GM21529 (cell line): ENCODE measurements around the gene GNG5.
"Not testable (repeated sequence)": the region's sequence is repeated elsewhere in the genome, so short reads cannot be mapped to it uniquely, and the experiment has no call there.

Experiments
- ATAC-seq: cut with Tn5 transposase; IDR thresholded peaks from one replicate; pipeline ENCODE4 v1.9.1; 2021; ENCODE audit not compliant: unreplicated experiment

The GNG5 gene

DNA sequence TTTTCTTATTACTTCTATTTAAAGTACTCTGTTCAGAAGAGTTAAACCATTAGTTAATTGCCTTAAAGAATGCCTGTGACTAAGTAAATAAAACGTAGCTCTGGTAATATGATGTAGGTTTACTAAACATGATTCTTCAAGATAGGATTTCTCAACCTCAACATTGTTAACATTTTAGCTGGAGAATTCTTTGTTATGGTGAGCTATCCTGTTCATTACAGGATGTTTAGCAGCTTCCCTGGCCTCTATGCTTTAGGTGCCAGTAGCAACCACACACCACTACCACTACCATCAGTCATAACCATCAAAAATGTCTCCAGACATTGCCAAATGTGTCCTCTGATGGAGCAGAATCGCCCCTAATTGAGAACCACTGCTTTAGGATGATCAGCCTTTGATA lies 16.6 kb downstream of the GNG5 start:
- no peak for ATAC-seq

DNA sequence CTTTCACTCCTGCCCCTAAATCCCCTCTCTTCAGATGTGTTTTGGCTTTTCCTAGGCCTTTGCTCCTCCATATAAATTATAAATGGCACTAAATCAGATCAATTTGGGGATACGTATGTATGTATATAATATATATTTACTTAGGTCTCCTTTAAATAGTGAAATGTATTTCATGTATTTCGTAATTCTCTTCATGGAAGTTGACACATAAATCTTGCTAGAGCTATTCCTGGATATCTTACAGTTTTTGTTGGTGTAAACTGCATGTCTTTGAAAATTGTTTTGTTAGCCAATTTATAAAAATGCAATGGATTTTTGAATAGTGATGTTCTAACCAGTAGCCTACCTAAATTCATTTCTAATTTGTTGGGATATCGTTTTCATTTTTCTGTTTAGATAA lies 18.3 kb downstream of the GNG5 start:
- no peak for ATAC-seq

DNA sequence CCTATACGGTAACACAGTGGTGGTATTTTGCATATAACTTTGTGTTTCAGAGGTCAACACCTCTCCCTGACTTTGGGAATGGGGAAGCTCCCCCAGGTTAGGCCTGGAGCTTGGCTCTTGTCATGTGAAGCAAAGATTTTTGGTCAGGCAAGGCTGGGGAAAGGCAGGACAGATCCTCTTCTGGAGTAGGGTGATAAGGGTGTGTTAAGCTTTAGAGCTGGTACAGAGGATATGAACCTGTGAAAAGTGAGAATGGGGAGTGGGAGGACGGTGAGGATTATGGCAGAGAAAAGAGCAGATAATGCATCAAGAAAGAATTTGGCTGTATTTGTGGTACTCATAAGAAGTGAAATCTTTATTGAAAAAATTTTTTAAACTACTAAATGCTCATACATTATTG lies 25.1 kb downstream of the GNG5 start:
- ATAC-seq = no peak

DNA sequence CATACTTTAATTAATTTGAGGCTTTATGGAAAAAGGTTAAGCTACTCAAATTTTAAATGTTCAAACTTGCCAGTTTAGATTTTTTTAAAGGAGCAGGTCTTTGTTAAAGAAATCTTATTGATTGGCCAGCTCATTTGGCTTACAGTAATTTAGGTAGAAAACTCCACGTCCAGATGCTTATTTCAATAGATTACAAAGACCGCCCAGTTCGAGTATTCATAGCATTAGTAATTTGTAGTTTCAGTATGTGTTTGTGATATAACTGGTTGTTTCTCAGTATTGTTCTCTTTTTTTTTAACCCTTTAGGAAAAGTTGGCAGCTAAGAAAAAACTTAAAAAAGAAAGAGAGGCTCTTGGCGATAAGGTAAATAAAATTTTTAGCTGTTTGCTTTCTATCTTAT lies 25.7 kb downstream of the GNG5 start:
- ATAC-seq = peak; percentile 31

DNA sequence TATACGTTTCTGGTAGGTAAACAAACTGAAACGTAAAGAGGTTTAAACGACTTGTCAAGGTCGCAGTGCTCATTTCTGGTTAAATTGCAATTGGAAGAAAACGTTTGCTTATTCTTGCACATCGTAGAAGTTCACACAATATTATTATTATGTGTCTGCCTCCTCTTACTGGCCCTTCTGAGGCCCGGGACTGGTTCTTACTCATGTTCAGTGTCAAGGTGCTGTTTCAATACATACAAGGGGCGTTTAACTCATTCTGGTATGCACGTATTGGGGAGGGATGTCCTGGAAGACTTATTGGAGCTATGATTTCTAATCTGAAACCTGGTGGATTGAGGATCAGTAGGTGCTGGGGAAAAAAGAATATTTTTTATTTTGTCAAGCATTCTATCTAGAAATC lies 26.4 kb downstream of the GNG5 start:
- peak; percentile 27 for ATAC-seq

DNA sequence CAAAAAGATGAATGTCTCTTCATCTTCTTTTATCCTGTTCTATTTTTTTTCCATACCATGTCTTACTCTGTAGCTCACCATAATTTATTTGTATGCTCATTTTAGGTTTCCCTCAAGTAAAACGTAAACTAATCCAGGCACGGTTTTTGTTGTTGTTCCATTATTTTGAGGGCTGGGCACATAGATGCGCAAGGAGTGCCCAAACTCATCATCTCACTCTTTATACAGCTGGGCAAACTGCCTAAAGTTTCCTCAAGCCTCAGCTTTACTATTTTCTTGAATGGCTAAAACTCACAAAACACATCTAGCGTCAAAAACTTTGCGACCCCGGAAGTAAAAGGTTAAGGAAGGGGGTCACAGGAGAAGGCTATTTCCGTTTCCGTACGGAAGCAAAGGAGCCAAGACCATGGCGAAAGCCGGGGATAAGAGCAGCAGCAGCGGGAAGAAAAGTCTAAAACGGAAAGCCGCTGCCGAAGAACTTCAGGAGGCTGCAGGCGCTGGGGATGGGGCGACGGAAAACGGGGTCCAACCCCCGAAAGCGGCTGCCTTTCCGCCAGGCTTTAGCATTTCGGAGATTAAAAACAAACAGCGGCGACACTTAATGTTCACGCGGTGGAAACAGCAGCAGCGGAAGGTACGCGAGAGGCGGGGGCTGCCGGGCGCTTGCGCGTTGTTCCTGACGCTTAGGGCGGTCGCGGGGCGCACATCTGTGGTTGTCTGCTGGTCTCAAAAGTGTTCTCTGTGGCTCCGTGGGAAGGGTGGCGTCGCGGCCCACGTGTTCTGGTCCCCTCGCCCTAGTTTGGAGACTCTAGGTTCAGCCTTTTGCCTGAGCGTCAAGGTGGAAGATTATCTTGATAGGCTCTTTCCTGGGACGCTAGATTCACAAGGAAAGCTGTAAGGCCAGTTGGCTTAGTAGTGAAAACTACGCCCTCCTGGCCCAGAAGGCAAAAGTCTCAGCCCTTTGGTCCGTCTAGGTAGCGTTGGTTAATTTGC lies 27.2 kb downstream of the GNG5 start, which contains the start of gene RPF1:
Gene RPF1 (plus strand): TSS at position 391 of the 993 bp plus-strand sequence. CDS start 16 bp downstream, at position 407.
- ATAC-seq = peak; percentile 94

DNA sequence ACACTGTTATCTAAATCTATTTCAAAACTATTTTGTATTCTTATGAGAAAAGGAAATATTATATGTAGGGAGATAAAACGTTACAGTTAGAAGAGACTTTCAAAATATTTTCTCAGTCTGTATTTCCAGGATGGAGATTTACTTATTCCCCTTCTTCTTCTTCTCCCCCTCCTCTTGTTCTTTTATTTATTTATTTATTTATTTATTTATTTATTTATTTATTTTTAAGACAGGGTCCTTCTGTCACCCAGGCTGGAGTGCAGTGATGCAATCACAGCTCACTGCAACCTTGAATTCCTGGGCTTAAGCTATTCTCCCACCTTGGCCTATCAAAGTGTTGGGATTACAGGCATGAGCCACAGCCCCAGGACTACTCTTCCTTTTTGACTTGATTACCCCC lies 30.2 kb downstream of the GNG5 start:
- ATAC-seq = no peak

DNA sequence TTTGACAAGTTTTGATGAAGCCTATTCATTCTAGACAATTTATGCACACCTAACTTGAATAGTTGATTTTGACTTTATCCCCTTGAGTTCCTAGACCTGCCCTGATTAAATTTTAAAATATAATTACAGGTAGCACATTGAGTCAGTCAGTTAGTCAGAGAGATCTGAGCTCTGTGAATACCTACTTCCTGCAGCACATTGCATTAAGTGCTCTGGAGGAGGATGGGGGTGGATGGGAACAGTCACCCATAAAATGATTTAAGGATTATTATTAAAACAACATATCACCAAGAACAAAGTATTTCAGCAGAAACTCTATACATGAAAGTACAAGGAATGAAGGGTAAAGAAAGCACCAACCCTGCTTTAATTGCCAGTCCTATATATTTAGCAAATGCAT lies 39.1 kb downstream of the GNG5 start:
- no peak for ATAC-seq

DNA sequence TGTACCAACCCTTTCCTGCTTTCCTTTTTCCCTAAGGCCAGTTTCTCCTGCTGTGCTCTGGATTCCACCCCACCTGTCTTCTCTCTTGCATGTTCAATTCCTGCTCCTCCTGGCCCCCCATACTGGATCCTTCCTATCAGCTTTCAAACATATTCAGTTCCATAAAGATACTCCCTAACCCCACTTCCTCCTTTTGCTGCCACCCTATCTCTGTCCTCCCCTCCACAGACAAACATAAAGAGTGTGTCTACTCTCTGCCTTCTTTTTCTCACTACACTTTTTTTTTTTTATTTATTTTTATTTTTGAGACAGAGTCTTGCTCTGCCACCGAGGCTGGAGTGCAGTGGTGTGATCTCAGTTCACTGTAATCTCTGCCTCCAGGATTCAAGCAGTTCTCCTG lies 44.3 kb downstream of the GNG5 start:
- ATAC-seq = no peak

DNA sequence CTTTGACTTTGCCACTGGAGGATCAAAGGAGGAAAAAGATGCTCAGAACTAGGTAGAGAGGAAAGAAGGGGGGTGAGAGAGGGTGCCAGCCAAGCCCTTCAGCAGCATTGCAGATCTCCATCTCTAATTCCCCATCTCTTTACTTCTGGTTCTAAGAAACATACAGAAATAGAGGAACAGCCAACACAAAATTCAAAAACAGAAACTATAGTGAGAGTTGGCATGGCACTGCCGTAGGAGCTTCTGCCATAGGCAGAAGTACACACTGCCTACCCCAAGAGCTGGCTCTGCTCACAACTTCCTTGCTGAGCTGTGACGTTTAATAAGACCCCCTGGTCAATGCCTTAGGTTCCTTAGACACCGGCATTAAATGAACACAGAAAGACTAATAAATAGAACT lies 53.9 kb downstream of the GNG5 start:
- no peak for ATAC-seq

DNA sequence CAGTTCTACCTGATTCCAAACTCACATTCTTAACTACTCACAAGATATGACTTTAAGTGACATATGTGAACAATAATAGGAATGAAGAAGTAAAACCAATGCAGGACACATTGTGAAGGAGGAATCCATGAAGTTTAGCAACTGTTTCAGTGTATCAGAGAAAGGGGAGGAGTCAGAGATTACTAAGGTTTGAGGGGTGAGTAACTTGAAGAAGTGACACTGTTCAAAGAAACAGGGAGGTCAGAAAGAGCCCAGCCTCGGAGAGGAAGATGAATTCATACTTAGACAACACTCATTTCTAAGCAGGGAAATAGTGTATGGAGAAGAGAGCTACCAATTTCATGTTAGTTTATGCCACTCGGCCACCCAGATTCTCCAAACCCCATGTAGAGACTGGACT lies 55.5 kb downstream of the GNG5 start:
- no peak for ATAC-seq

DNA sequence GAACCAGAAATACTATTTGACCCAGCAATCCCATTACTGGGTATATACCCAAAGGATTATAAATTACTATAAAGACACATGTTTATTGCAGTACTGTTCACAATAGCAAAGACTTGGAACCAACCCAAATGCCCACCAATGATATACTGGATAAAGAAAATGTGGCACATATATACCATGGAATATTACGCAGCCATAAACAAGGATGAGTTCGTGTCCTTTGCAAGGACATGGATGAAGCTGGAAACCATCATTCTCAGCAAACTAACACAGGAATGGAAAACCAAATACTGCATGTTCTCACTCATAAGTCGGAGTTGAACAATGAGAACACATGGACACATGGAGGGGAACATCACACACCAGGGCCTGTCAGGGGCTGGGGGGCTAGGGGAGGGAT lies 57.7 kb downstream of the GNG5 start:
- ATAC-seq = not testable (repeated sequence)
